GM10248 (cell line): ENCODE data around the gene ZFP90.
"Not testable (repeated sequence)": the region's sequence is repeated elsewhere in the genome, so short reads cannot be mapped to it uniquely, and the experiment has no call there.

Experiments used
- CTCF ChIA-PET: fragments of 300-600 bp; sonication (Branson Sonifier 250); formaldehyde crosslinking; extraction: SDS; loops from one replicate; lab custom pipeline; 2021; ENCODE audit warnings: antibody characterized with exemption; lab: Yijun Ruan, JAX
- POLR2A ChIA-PET: fragments of 350-650 bp; sonication (Branson Sonifier 250); formaldehyde crosslinking; extraction: SDS; loops from one replicate; lab custom pipeline; 2020; ENCODE audit warnings: antibody characterized with exemption; lab: Yijun Ruan, JAX
- DNase-seq: peaks from one replicate; pipeline ENCODE4 v3.0.0; 2012; ENCODE audit errors: extremely low spot score
- CTCF ChIP-seq: IDR thresholded peaks from 2 replicates; pipeline ENCODE4 v1.5.1; 2012; ENCODE audit warnings: mild to moderate bottlenecking, low read depth; ENCODE audit errors: extremely low read depth, missing control alignments, control extremely low read depth

Gene ZFP90

DNA sequence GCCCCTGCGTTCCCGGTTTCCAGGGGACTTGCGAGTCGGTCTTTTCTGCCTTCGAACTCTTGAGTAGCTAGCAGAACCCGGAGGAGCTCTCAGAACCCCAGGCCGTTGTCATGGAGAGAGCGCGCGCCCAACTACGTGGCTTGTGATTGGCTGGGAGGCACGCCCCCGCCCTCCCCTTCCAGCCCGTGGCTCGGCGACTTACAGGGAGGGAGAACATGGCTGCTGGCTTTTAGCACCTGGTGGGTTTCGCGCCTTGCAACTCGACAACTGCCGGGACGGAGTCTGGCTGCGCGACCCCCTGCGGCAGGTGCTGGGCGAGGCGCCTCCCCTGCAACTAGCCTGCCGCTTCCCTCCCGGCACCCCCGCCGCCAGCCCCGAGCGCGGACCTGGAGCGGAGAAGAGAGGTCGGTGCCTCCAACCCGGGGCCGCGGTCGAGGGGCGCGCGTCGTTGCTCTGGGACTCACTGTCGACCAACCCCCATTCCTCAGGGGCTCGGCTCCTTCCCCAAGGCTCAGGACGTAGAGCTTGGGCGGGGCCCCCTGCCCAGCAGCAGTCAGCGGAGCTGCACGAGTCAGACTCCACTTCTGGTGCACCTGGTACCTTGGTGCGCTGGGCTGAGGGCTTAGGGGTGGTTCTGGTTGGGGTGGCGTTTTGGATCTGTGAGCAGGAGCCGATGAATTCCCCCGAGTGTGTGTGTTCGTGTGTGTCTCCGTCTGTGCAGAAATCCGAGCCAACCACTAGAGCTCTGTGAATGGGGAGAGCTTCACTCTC, 9.0 kb upstream of the ZFP90 start:
- POLR2A ChIA-PET: no interaction called here
- TF ChIP-seq CTCF: no peak
- CTCF ChIA-PET: interaction anchor here (0.9 to 6.5 kb wide), 11 partner anchors 8 to 758 kb away, joined by 3 to 50 read pairs (median 7); partner anchors contain the start of gene ZFP90
- DNase-seq: peak; percentile 98

- TF ChIP-seq CTCF: no peak
- ChIA-PET CTCF (interaction anchor here (1.3 to 6.5 kb wide), 2 partner anchors 13 to 267 kb away, joined by 4 to 44 read pairs; no protein-coding TSS in a partner anchor), POLR2A (no interaction called here)
- no peak for DNase-seq
Observed at GRCh38 chr16:68533937-68534336, 5.2 kb upstream of the ZFP90 start.

GRCh38 chr16:68535331-68535730, 3.8 kb upstream of the ZFP90 start:
- POLR2A ChIA-PET: no interaction called here
- CTCF ChIA-PET: interaction anchor here (1.3 to 1.5 kb wide), 2 partner anchors 14 to 25 kb away, joined by 3 to 12 read pairs; no protein-coding TSS in a partner anchor
- TF ChIP-seq CTCF: no peak
- DNase-seq: no peak

DNA sequence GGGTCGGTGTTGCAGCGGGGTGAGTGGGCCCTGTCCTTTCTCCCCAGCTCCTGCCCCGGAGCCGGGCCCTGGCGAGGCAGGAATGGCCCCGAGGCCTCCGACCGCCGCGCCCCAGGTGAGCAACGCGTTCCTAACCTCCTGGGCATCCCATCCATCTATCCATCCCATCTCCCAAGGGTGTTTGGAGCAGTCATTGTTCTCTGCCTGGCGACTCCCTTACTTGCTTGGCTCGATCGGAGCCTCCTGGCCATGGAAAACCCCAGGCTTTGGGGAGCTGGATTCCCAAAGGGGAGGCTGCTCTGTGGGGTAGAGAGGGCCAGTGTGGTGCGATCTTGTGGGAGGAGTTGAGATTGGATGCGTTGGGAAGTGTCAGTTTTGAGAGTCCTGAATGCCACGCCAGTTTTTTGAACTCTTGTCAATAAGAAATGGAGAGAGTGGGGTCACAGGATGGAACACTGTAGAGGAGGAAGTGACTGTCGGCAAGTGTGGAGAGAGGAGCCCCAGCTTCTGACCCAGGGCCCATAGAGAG, 684 bp downstream of the ZFP90 start:
- peak; percentile 29 for DNase-seq
- CTCF ChIA-PET: interaction anchor here (1.6 to 3.6 kb wide), 2 partner anchors 12 to 19 kb away, joined by 6 to 27 read pairs; no protein-coding TSS in a partner anchor
- no peak for TF ChIP-seq CTCF
- POLR2A ChIA-PET: no interaction called here

- ChIA-PET CTCF (no interaction called here), POLR2A (interaction anchor here (0.6 kb wide), 1 partner anchor 243 kb away, joined by 8 read pairs; no protein-coding TSS in a partner anchor)
- TF ChIP-seq CTCF: no peak
- no peak for DNase-seq
Observed at GRCh38 chr16:68548947-68549346, 9.9 kb downstream of the ZFP90 start.

- no peak for DNase-seq
- ChIA-PET CTCF (interaction anchor here (1.8 kb wide), 1 partner anchor 14 kb away, joined by 4 read pairs; no protein-coding TSS in a partner anchor), POLR2A (no interaction called here)
- no peak for TF ChIP-seq CTCF
Observed at GRCh38 chr16:68553186-68553585, 14.1 kb downstream of the ZFP90 start.

GRCh38 chr16:68560341-68560740, 21.2 kb downstream of the ZFP90 start:
- CTCF ChIA-PET, POLR2A ChIA-PET: not testable (repeated sequence)

More at GRCh38 chr16:68560341-68560740, 21.2 kb downstream of the ZFP90 start:
- not testable (repeated sequence) for DNase-seq
